ENCODE results near the gene TMEM252.

DNA sequence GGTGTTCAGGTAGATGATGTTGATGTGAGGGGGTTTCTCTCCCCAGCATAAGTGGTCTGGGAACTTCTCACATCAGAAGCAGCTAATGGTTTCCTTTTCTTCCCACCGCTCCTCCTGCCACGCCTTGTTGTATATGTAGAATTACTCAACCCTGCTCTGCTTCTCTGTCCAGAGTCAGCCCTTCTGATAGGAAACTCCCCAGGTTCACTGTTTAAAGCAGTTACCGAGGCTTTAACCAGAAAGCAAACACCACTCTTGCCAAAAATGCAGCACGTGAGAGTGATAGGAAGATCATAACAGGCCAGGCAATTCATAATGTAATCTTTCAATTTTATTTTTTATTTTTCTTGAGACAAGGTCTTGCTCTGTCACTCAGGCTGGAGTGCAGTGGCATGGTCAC, 10.5 kb upstream of the TMEM252 start:
- no peak for TF ChIP-seq EZH2 (IDR thresholded peaks at IDR 0.05; ENCODE audit: insufficient read depth, low read length)
- TF ChIP-seq, protein P1, sequence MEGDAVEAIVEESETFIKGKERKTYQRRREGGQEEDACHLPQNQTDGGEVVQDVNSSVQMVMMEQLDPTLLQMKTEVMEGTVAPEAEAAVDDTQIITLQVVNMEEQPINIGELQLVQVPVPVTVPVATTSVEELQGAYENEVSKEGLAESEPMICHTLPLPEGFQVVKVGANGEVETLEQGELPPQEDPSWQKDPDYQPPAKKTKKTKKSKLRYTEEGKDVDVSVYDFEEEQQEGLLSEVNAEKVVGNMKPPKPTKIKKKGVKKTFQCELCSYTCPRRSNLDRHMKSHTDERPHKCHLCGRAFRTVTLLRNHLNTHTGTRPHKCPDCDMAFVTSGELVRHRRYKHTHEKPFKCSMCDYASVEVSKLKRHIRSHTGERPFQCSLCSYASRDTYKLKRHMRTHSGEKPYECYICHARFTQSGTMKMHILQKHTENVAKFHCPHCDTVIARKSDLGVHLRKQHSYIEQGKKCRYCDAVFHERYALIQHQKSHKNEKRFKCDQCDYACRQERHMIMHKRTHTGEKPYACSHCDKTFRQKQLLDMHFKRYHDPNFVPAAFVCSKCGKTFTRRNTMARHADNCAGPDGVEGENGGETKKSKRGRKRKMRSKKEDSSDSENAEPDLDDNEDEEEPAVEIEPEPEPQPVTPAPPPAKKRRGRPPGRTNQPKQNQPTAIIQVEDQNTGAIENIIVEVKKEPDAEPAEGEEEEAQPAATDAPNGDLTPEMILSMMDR (IDR thresholded peaks at IDR 0.05; ENCODE audit: insufficient read depth, low read depth, low read length), result no peak

All from astrocyte (in vitro differentiated cells and primary cell).